Measurements from ENCODE around the gene PHKG1.
"Not testable (repeated sequence)": the region's sequence is repeated elsewhere in the genome, so short reads cannot be mapped to it uniquely, and the experiment has no call there.

Gene PHKG1

GRCh38 chr7:56063882-56064625, 28.7 kb downstream of the PHKG1 start, which contains the start of gene SUMF2:
Gene SUMF2, plus strand, starts transcription at chr7:56064286. Its CDS starts 26 bp downstream, at chr7:56064312.
- no peaks in the 10 kb centered on the region for H3K27me3 Mint-ChIP-seq
- no peaks in the 10 kb centered on the region for H3K9me3 Mint-ChIP-seq
- H3K36me3 Mint-ChIP-seq (ENCODE audit: low read depth) = peaks cover 54% of the 10 kb centered on the region
- peak; percentile 92 for DNase-seq
- peak within 1 kb of the TSS; percentile 90 for H3K4me3 Mint-ChIP-seq
- peaks cover 53% of the 10 kb centered on the region for H3K4me1 Mint-ChIP-seq
- H3K27ac Mint-ChIP-seq = peak within 1 kb of the TSS; percentile 98
- peak; percentile 84 for ATAC-seq

- no peak for DNase-seq
- Mint-ChIP-seq H3K9me3 (no peaks in the 10 kb centered on the region), H3K4me3 (peak overlapping the region; percentile 90), H3K36me3 (ENCODE audit: low read depth) (peaks cover 55% of the 10 kb centered on the region), H3K27ac (peak overlapping the region; percentile 98), H3K27me3 (no peaks in the 10 kb centered on the region), H3K4me1 (peaks cover 57% of the 10 kb centered on the region)
- no peak for ATAC-seq
Measured at GRCh38 chr7:56063500-56063881, 29.3 kb downstream of the PHKG1 start.

- no peak for DNase-seq
- no peaks in the 10 kb centered on the region for H3K27me3 Mint-ChIP-seq
- H3K4me3 Mint-ChIP-seq = peak overlapping the region; percentile 35
- peaks cover 63% of the 10 kb centered on the region for H3K36me3 Mint-ChIP-seq (ENCODE audit: low read depth)
- peak overlapping the region; percentile 88 for H3K27ac Mint-ChIP-seq
- peaks cover 67% of the 10 kb centered on the region for H3K4me1 Mint-ChIP-seq
- ATAC-seq = peak; percentile 14
- H3K9me3 Mint-ChIP-seq = no peaks in the 10 kb centered on the region
Measured at GRCh38 chr7:56062382-56062781, 30.4 kb downstream of the PHKG1 start.

- H3K27me3 Mint-ChIP-seq = no peaks in the 10 kb centered on the region
- H3K27ac Mint-ChIP-seq = peak overlapping the region; percentile 75
- DNase-seq (no peak), ATAC-seq (no peak)
- H3K4me3 Mint-ChIP-seq = peak overlapping the region; percentile 99
- peaks cover 70% of the 10 kb centered on the region for H3K36me3 Mint-ChIP-seq (ENCODE audit: low read depth)
- H3K4me1 Mint-ChIP-seq = peaks cover 70% of the 10 kb centered on the region
- H3K9me3 Mint-ChIP-seq = no peaks in the 10 kb centered on the region
Measured at GRCh38 chr7:56053993-56054392, 38.8 kb downstream of the PHKG1 start.

GRCh38 chr7:56053379-56053778, 39.4 kb downstream of the PHKG1 start:
- ATAC-seq = no peak
- no peaks in the 10 kb centered on the region for H3K27me3 Mint-ChIP-seq
- peak overlapping the region; percentile 75 for H3K27ac Mint-ChIP-seq
- DNase-seq = no peak
- H3K36me3 Mint-ChIP-seq (ENCODE audit: low read depth) = peaks cover 65% of the 10 kb centered on the region
- peak overlapping the region; percentile 99 for H3K4me3 Mint-ChIP-seq
- no peaks in the 10 kb centered on the region for H3K9me3 Mint-ChIP-seq
- peaks cover 66% of the 10 kb centered on the region for H3K4me1 Mint-ChIP-seq

- H3K4me3 Mint-ChIP-seq = peak within 1 kb of the TSS; percentile 99
- peaks cover 53% of the 10 kb centered on the region for H3K4me1 Mint-ChIP-seq
- peak; percentile 96 for DNase-seq
- no peaks in the 10 kb centered on the region for H3K27me3 Mint-ChIP-seq
- H3K9me3 Mint-ChIP-seq = no peaks in the 10 kb centered on the region
- peaks cover 49% of the 10 kb centered on the region for H3K36me3 Mint-ChIP-seq (ENCODE audit: low read depth)
- peak within 1 kb of the TSS; percentile 99 for H3K27ac Mint-ChIP-seq
- peak; percentile 93 for ATAC-seq
Measured at GRCh38 chr7:56051339-56052191, 41.2 kb downstream of the PHKG1 start, which contains the start of the genes CCT6A and PSPH. Gene CCT6A, plus strand, starts transcription at chr7:56051765. Its CDS starts 84 bp downstream, at chr7:56051849. Gene PSPH, minus strand, starts transcription at chr7:56051444. Its CDS starts 30,232 bp downstream, at chr7:56021212.

- H3K27ac Mint-ChIP-seq = peak overlapping the region; percentile 99
- H3K36me3 Mint-ChIP-seq (ENCODE audit: low read depth) = peaks cover 45% of the 10 kb centered on the region
- no peaks in the 10 kb centered on the region for H3K27me3 Mint-ChIP-seq
- no peak for ATAC-seq
- DNase-seq = no peak
- no peaks in the 10 kb centered on the region for H3K9me3 Mint-ChIP-seq
- peaks cover 49% of the 10 kb centered on the region for H3K4me1 Mint-ChIP-seq
- peak overlapping the region; percentile 99 for H3K4me3 Mint-ChIP-seq
Measured at GRCh38 chr7:56051053-56051338, 41.8 kb downstream of the PHKG1 start.

- not testable (repeated sequence) for H3K27ac Mint-ChIP-seq, H3K27me3 Mint-ChIP-seq, ATAC-seq, H3K4me3 Mint-ChIP-seq, DNase-seq, H3K9me3 Mint-ChIP-seq
- peaks cover 23% of the 10 kb centered on the region for H3K36me3 Mint-ChIP-seq (ENCODE audit: low read depth)
- peaks cover 27% of the 10 kb centered on the region for H3K4me1 Mint-ChIP-seq
Measured at GRCh38 chr7:56048763-56049162, 44.0 kb downstream of the PHKG1 start.

- H3K4me1 Mint-ChIP-seq = peaks cover 22% of the 10 kb centered on the region
- H3K36me3 Mint-ChIP-seq (ENCODE audit: low read depth) = peaks cover 18% of the 10 kb centered on the region
- H3K27ac Mint-ChIP-seq = no peak overlapping the region
- H3K4me3 Mint-ChIP-seq = no peak overlapping the region
- ATAC-seq (no peak), DNase-seq (no peak)
- H3K27me3 Mint-ChIP-seq = no peaks in the 10 kb centered on the region
- H3K9me3 Mint-ChIP-seq = no peaks in the 10 kb centered on the region
Measured at GRCh38 chr7:56048245-56048644, 44.5 kb downstream of the PHKG1 start.

GRCh38 chr7:56047446-56048116, 45.2 kb downstream of the PHKG1 start:
- Mint-ChIP-seq H3K36me3 (ENCODE audit: low read depth) (peaks cover 13% of the 10 kb centered on the region), H3K4me1 (peaks cover 16% of the 10 kb centered on the region)
- ATAC-seq, DNase-seq, H3K9me3 Mint-ChIP-seq, H3K4me3 Mint-ChIP-seq, H3K27me3 Mint-ChIP-seq, H3K27ac Mint-ChIP-seq: not testable (repeated sequence)

GRCh38 chr7:56046721-56047445, 45.9 kb downstream of the PHKG1 start:
- ATAC-seq = no peak
- peaks cover 14% of the 10 kb centered on the region for H3K4me1 Mint-ChIP-seq
- no peaks in the 10 kb centered on the region for H3K27me3 Mint-ChIP-seq
- no peak for DNase-seq
- peaks cover 15% of the 10 kb centered on the region for H3K36me3 Mint-ChIP-seq (ENCODE audit: low read depth)
- H3K9me3 Mint-ChIP-seq = no peaks in the 10 kb centered on the region
- no peak overlapping the region for H3K4me3 Mint-ChIP-seq
- H3K27ac Mint-ChIP-seq = no peak overlapping the region

GRCh38 chr7:56045758-56046157, 47.0 kb downstream of the PHKG1 start:
- H3K9me3 Mint-ChIP-seq, H3K4me3 Mint-ChIP-seq, H3K27me3 Mint-ChIP-seq, DNase-seq, H3K27ac Mint-ChIP-seq, ATAC-seq: not testable (repeated sequence)
- H3K4me1 Mint-ChIP-seq = peaks cover 12% of the 10 kb centered on the region
- H3K36me3 Mint-ChIP-seq (ENCODE audit: low read depth) = peaks cover 15% of the 10 kb centered on the region

- peaks cover 9% of the 10 kb centered on the region for H3K36me3 Mint-ChIP-seq (ENCODE audit: low read depth)
- ATAC-seq (no peak), DNase-seq (no peak)
- no peaks in the 10 kb centered on the region for H3K9me3 Mint-ChIP-seq
- H3K4me1 Mint-ChIP-seq = no peaks in the 10 kb centered on the region
- no peak overlapping the region for H3K27ac Mint-ChIP-seq
- H3K27me3 Mint-ChIP-seq = no peaks in the 10 kb centered on the region
- H3K4me3 Mint-ChIP-seq = no peak overlapping the region
Measured at GRCh38 chr7:56040730-56041129, 52.0 kb downstream of the PHKG1 start.

All from activated naive CD8-positive, alpha-beta T cell treated with anti-CD3 and anti-CD28 coated beads, Interleukin-2, amount 50 U/mL, for 24 hours (primary cell).